Lung (tissue), 12 donors: ENCODE measurements around the gene COG2. TPM values are rescaled to one million over a fixed set of nuclear protein-coding genes. Genes with fewer than 3 reads are reported as not detected.

ENCODE experiments used
- ATAC-seq: fragments of 200-7000 bp; cut with Tn5 transposase; one replicate; pipeline ENCODE4 v1.9.1; 2020; ENCODE audit warnings: moderate number of reproducible peaks; ENCODE audit not compliant: insufficient read depth, low FRiP score
- DNase-seq, 3 donors: peaks; one replicate each; pipeline ENCODE4 v3.0.0-alpha.2; 2013 to 2017
- H3K27ac ChIP-seq, 2 donors: one replicate each; pipeline ENCODE4 v1.5.1; 2013; ENCODE audit warnings: mild to moderate bottlenecking in 2 of 2, moderate library complexity in 2 of 2, control low read depth in 1 of 2, inconsistent platforms in 1 of 2, low read depth in 1 of 2, low read length in 1 of 2
- H3K27me3 ChIP-seq, 3 donors: one replicate each; pipeline ENCODE4 v1.5.1; 2013; ENCODE audit warnings: low read length in 2 of 3; ENCODE audit not compliant: control insufficient read depth in 3 of 3, insufficient read depth in 3 of 3
- H3K36me3 ChIP-seq, 4 donors: one replicate each; pipeline ENCODE4 v1.5.1; 2013; ENCODE audit warnings: low read length in 4 of 4, mild to moderate bottlenecking in 1 of 4, moderate library complexity in 1 of 4; ENCODE audit not compliant: control insufficient read depth in 4 of 4, insufficient read depth in 4 of 4
- H3K4me1 ChIP-seq, 5 donors: one replicate each; pipeline ENCODE4 v1.5.1; 2013; ENCODE audit warnings: low read length in 5 of 5, mild to moderate bottlenecking in 2 of 5, moderate library complexity in 1 of 5; ENCODE audit not compliant: control insufficient read depth in 5 of 5, insufficient read depth in 5 of 5
- H3K4me3 ChIP-seq: one replicate; pipeline ENCODE4 v1.5.1; 2013; ENCODE audit warnings: mild to moderate bottlenecking, control low read depth, moderate library complexity
- H3K9ac ChIP-seq, 2 donors: one replicate each; pipeline ENCODE4 v1.5.1; 2013; ENCODE audit warnings: low read length in 2 of 2, control low read depth in 1 of 2; ENCODE audit not compliant: insufficient read depth in 1 of 2
- H3K9me3 ChIP-seq, 4 donors: one replicate each; pipeline ENCODE4 v1.5.1; 2013; ENCODE audit warnings: low read length in 3 of 4, mild to moderate bottlenecking in 1 of 4, moderate library complexity in 1 of 4; ENCODE audit not compliant: control insufficient read depth in 4 of 4, insufficient read depth in 3 of 4
- WGBS, 2 donors: extraction: QIAGEN DNeasy Blood & Tissue Kit; methylation state at CpG; one replicate each; pipeline ENCODE4 v1.1.7; 2013; 5-methylcytosine and 5-hydroxymethylcytosine counted together
- polyA plus RNA-seq, 2 donors: library from polyadenylated mRNA; stranded (reverse); fragments of 200-250 nt; gene quantifications; one replicate each; pipeline ENCODE4 v1.2.1, GENCODE V29; 2013
- total RNA-seq, 2 donors: library from RNA; depleted of rRNA in 1 of 2; stranded (reverse); fragments of >200 nt in 1 of 2; gene quantifications; one replicate each; pipeline ENCODE4 v1.2.1, GENCODE V29; 2014 to 2021
- TF ChIP-seq, protein P1 (sequence below): IDR thresholded peaks from 2 replicates; pipeline ENCODE4 v1.5.1; 2012; ENCODE audit warnings: mild to moderate bottlenecking; ENCODE audit errors: control extremely low read depth, extremely low read depth
- donor health status: control.
- donor health status: control.
- donor health status: Bipolar disorder and iron deficiency.
- donor health status: healthy.
- donor health status: DM: yes; HTN: yes; CAD: no.

COG2 gene
- total and polyA plus RNA-seq, 4 donors = 8.6 to 41.0 (median 17.5) TPM

DNA sequence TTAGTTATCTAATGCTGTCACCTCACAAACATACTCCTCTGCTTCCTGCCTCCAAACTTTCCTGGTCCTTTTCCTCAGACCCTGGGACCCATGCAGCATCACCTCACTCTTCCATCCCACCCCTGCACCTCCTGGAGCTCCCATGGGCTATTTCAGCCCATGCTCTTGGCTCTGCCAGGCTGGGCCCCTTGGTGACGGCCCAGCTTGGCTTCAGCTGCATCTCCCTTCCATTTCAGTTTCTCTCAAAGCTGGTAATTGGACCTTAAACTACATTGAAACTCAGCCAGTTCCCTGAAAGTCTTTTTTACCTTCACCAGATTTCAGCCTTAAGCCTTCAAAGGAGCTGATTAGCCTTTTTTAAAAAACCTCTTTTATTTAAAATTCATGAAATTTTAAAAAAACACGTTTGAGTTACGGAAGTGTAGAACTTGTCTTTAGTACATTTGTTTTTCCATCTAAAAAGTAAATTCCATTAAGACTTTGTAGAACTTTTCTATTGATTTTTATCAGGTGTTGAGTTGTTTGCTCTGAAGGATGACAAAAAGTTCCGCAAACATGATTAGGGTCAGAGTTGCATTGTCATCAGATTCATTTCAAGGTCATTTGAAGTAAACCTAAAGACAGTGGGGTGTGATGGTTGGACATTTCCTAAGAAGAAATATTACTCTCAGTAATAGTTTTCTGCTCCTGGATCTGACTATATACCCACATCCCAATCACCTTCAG is 38.2 kb downstream of the COG2 start:
- H3K27ac ChIP-seq = no peak overlapping the region
- H3K36me3 ChIP-seq = peaks cover 23 to 30% (median 27%) of the 10 kb centered on the region in 4 donors
- no peak overlapping the region for H3K9ac ChIP-seq
- DNase-seq (no peak), ATAC-seq (no peak)
- no peak overlapping the region for H3K4me3 ChIP-seq
- WGBS, 2 donors = 55 to 68% methylated on average over 4 of the region's 4 CpGs
- no peaks in the 10 kb centered on the region for H3K9me3 ChIP-seq
- TF ChIP-seq, protein P1, sequence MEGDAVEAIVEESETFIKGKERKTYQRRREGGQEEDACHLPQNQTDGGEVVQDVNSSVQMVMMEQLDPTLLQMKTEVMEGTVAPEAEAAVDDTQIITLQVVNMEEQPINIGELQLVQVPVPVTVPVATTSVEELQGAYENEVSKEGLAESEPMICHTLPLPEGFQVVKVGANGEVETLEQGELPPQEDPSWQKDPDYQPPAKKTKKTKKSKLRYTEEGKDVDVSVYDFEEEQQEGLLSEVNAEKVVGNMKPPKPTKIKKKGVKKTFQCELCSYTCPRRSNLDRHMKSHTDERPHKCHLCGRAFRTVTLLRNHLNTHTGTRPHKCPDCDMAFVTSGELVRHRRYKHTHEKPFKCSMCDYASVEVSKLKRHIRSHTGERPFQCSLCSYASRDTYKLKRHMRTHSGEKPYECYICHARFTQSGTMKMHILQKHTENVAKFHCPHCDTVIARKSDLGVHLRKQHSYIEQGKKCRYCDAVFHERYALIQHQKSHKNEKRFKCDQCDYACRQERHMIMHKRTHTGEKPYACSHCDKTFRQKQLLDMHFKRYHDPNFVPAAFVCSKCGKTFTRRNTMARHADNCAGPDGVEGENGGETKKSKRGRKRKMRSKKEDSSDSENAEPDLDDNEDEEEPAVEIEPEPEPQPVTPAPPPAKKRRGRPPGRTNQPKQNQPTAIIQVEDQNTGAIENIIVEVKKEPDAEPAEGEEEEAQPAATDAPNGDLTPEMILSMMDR = no peak
- no peaks in the 10 kb centered on the region for H3K27me3 ChIP-seq
- peaks cover 4 to 8% (median 6%) of the 10 kb centered on the region in 5 donors for H3K4me1 ChIP-seq

DNA sequence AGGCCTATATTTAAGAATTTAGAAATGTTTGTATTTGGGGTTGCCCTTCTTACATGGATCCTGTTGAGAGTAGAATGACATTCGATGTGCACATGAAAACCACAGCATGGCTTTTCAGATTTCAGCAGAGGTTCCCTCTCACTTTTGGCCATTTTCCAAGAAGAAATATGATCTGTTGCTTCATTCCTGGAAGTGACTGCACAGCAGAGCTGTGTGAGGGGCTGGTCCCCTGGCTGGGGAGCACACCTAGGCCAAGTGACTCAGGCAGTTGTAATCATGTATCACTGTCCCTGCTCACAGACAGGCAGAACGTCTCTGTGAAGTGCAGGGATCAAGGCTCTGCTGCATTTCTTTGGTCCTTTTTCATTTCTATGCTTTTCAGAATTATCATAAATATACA is 39.3 kb downstream of the COG2 start:
- H3K27me3 ChIP-seq = no peaks in the 10 kb centered on the region
- ATAC-seq = no peak
- WGBS, 2 donors = 24 to 30% methylated on average over 2 of the region's 2 CpGs
- H3K4me1 ChIP-seq = peaks cover 4 to 8% (median 6%) of the 10 kb centered on the region in 5 donors
- TF ChIP-seq, protein P1 = no peak
- no peak overlapping the region for H3K4me3 ChIP-seq
- H3K9ac ChIP-seq = no peak overlapping the region
- DNase-seq = peak; percentile 35 to 79 (median 78)
- H3K36me3 ChIP-seq = peaks cover 17 to 37% (median 24%) of the 10 kb centered on the region in 4 donors
- H3K9me3 ChIP-seq = no peaks in the 10 kb centered on the region
- no peak overlapping the region for H3K27ac ChIP-seq

DNA sequence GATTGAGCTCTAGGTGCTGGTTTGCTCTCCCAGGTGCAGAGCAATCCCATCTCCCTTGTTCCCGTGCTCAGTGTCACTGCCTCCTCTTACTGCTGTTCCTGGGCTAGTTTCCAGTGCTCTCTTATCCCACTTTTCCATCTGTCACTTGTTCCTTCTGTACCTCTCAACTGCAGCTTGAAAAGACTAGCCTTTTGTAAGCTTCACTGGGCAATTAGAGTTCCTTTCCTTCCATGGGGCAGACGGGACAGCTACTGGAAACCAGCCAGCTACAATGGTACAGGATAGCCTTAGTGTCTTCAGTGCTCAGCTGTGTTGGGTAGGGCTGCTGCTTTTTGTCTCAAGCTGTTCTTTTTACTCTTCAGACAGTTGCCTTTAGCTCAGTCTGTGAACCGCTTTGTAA is 40.0 kb downstream of the COG2 start:
- TF ChIP-seq, protein P1 = no peak
- peaks cover 4 to 8% (median 6%) of the 10 kb centered on the region in 5 donors for H3K4me1 ChIP-seq
- DNase-seq (peak in 1 of 3 donors; percentile 6), ATAC-seq (no peak)
- WGBS, 2 donors = 42 to 61% methylated on average over 3 of the region's 3 CpGs
- no peaks in the 10 kb centered on the region for H3K27me3 ChIP-seq
- no peaks in the 10 kb centered on the region for H3K9me3 ChIP-seq
- H3K4me3 ChIP-seq = no peak overlapping the region
- peak overlapping the region in 1 of 2 donors; percentile 35 for H3K27ac ChIP-seq
- H3K9ac ChIP-seq = no peak overlapping the region
- H3K36me3 ChIP-seq = peaks cover 14 to 36% (median 29%) of the 10 kb centered on the region in 4 donors
